PC-3 (cell line): ENCODE data around the gene ERCC3.

ENCODE experiments used
- CTCF ChIP-seq: fragments of 300-600 bp; sonication (generic); conservative IDR thresholded peaks from 2 replicates; pipeline ENCODE4 v1.5.1; 2017; ENCODE audit warnings: antibody characterized with exemption, low read depth, mild to moderate bottlenecking, low read length
- EZH2 ChIP-seq: fragments of 300-600 bp; sonication (generic); IDR thresholded peaks from one replicate; pipeline ENCODE4 v1.6.1; 2017; ENCODE audit warnings: antibody characterized with exemption, mild to moderate bottlenecking, low read length; ENCODE audit not compliant: unreplicated experiment
- EZH2phosphoT487 ChIP-seq: fragments of 300-600 bp; sonication (generic); IDR thresholded peaks from 2 replicates; pipeline ENCODE4 v1.6.1; 2018; ENCODE audit warnings: mild to moderate bottlenecking, antibody characterized with exemption, low read length, borderline replicate concordance

- TF ChIP-seq EZH2phosphoT487 = no peak
- no peak for TF ChIP-seq CTCF
- TF ChIP-seq EZH2 = no peak
Observed at GRCh38 chr2:127330753-127331152, 36.8 kb upstream of the ERCC3 start.
